Liver (tissue), 9 donors: ENCODE data around the gene HASPIN. TPM values are rescaled to one million over a fixed set of nuclear protein-coding genes. Genes with fewer than 3 reads are reported as not detected.

Experiments
- DNase-seq: peaks from one replicate; pipeline ENCODE4 v3.0.0-alpha.2; 2017; ENCODE audit warnings: low spot score
- H3K27ac ChIP-seq, 2 donors: one replicate each; pipeline ENCODE4 v1.7.0; 2013; ENCODE audit warnings: inconsistent platforms in 2 of 2, low read length in 2 of 2, control low read depth in 1 of 2, low read depth in 1 of 2, mild to moderate bottlenecking in 1 of 2
- H3K27me3 ChIP-seq, 4 donors: one replicate each; pipeline versions ENCODE4 v1.6.1 to v1.7.0; 2013; ENCODE audit warnings: low read length in 3 of 4, inconsistent platforms in 1 of 4, mild to moderate bottlenecking in 1 of 4, moderate library complexity in 1 of 4; ENCODE audit not compliant: control insufficient read depth in 4 of 4, insufficient read depth in 4 of 4
- H3K36me3 ChIP-seq, 4 donors: one replicate each; pipeline versions ENCODE4 v1.6.1 to v1.7.0; 2013; ENCODE audit warnings: low read length in 3 of 4, mild to moderate bottlenecking in 3 of 4, low read depth in 1 of 4, moderate library complexity in 1 of 4; ENCODE audit not compliant: control insufficient read depth in 4 of 4, insufficient read depth in 3 of 4
- H3K4me1 ChIP-seq, 4 donors: one replicate each; pipeline versions ENCODE4 v1.6.1 to v1.7.0; 2013; ENCODE audit warnings: low read length in 3 of 4, mild to moderate bottlenecking in 3 of 4, moderate library complexity in 1 of 4; ENCODE audit not compliant: control insufficient read depth in 4 of 4, insufficient read depth in 4 of 4
- H3K4me3 ChIP-seq, 3 donors: one replicate each; pipeline versions ENCODE4 v1.6.1 to v1.7.0; 2013; ENCODE audit warnings: low read length in 3 of 3, control low read depth in 1 of 3, low read depth in 1 of 3, mild to moderate bottlenecking in 1 of 3
- H3K9ac ChIP-seq, 2 donors: one replicate each; pipeline ENCODE4 v1.7.0; 2013; ENCODE audit warnings: low read length in 2 of 2, mild to moderate bottlenecking in 2 of 2, moderate library complexity in 2 of 2, control low read depth in 1 of 2, low read depth in 1 of 2
- H3K9me3 ChIP-seq, 4 donors: one replicate each; pipeline versions ENCODE4 v1.6.1 to v1.7.0; 2013; ENCODE audit warnings: low read length in 3 of 4; ENCODE audit not compliant: control insufficient read depth in 4 of 4
- EGR1 ChIP-seq, 2 donors: IDR thresholded peaks; 2 replicates each; pipeline ENCODE4 v1.6.1; 2016 to 2018; ENCODE audit warnings: antibody characterized with exemption in 2 of 2, low read depth in 2 of 2
- FOXA1 ChIP-seq: IDR thresholded peaks from 2 replicates; pipeline ENCODE4 v1.6.1; 2016; ENCODE audit warnings: antibody characterized with exemption
- FOXA2 ChIP-seq: IDR thresholded peaks from 2 replicates; pipeline ENCODE4 v1.6.1; 2016; ENCODE audit warnings: antibody characterized with exemption
- GABPA ChIP-seq, 2 donors: IDR thresholded peaks in 1 of 2; conservative IDR thresholded peaks in 1 of 2; 2 replicates each; pipeline ENCODE4 v1.6.1; 2016; ENCODE audit warnings: antibody characterized with exemption in 2 of 2, mild to moderate bottlenecking in 1 of 2, moderate library complexity in 1 of 2
- JUND ChIP-seq, 2 donors: IDR thresholded peaks; 2 replicates each; pipeline ENCODE4 v1.6.1; 2016; ENCODE audit warnings: antibody characterized with exemption in 2 of 2
- RXRA ChIP-seq, 2 donors: IDR thresholded peaks; 2 replicates each; pipeline ENCODE4 v1.6.1; 2017 to 2018; ENCODE audit warnings: antibody characterized with exemption in 2 of 2, mild to moderate bottlenecking in 1 of 2
- SP1 ChIP-seq: IDR thresholded peaks from 2 replicates; pipeline ENCODE4 v1.6.1; 2018; ENCODE audit warnings: antibody characterized with exemption, mild to moderate bottlenecking
- TAF1 ChIP-seq: conservative IDR thresholded peaks from 2 replicates; pipeline ENCODE4 v1.6.1; 2016; ENCODE audit warnings: antibody characterized with exemption, mild to moderate bottlenecking
- YY1 ChIP-seq: IDR thresholded peaks from 2 replicates; pipeline ENCODE4 v1.6.1; 2016; ENCODE audit warnings: antibody characterized with exemption, mild to moderate bottlenecking
- WGBS: extraction: QIAGEN DNeasy Blood & Tissue Kit; methylation state at CpG from one replicate; pipeline ENCODE4 v1.1.7; 2013; 5-methylcytosine and 5-hydroxymethylcytosine counted together
- polyA plus RNA-seq, 2 donors: library from polyadenylated mRNA; stranded (reverse) in 1 of 2; unstranded in 1 of 2; fragments of 200-250 nt in 1 of 2; fragments of >200 nt in 1 of 2; fragmentation: Nextera tagmentation in 1 of 2; extraction: Ambion mirVana in 1 of 2; gene quantifications; one replicate each; pipeline versions ENCODE4 v1.2.1 to v1.2.3, GENCODE V29; 2013 to 2015
- total RNA-seq, 2 donors: library from RNA; depleted of rRNA; stranded (reverse); fragments of >200 nt; gene quantifications; one replicate each; pipeline ENCODE4 v1.2.3, GENCODE V29; 2014
- TF ChIP-seq, protein P1 (sequence below): IDR thresholded peaks from 2 replicates; pipeline ENCODE4 v1.6.1; 2016; ENCODE audit warnings: antibody characterized with exemption
- TF ChIP-seq, protein P2 (sequence below): IDR thresholded peaks from 2 replicates; pipeline ENCODE4 v1.6.1; 2016; ENCODE audit warnings: antibody characterized with exemption
- TF ChIP-seq, protein P3 (sequence below): IDR thresholded peaks from 2 replicates; pipeline ENCODE4 v1.6.1; 2016; ENCODE audit warnings: antibody characterized with exemption, mild to moderate bottlenecking
- TF ChIP-seq, protein P4 (sequence below): fragments of 150-350 bp; IDR thresholded peaks from 2 replicates; pipeline ENCODE4 v1.5.1; 2017; ENCODE audit warnings: improper control_type of control experiment, low read depth, low read length; ENCODE audit not compliant: missing input control
- donor health status: healthy.
- donor health status: healthy.
- donor health status: healthy.
- donor health status: healthy.
- donor health status: healthy.

HASPIN gene
- total and polyA plus RNA-seq, 4 donors: 0.08 to 5.8 (median 0.28) TPM; not detected in 1

DNA sequence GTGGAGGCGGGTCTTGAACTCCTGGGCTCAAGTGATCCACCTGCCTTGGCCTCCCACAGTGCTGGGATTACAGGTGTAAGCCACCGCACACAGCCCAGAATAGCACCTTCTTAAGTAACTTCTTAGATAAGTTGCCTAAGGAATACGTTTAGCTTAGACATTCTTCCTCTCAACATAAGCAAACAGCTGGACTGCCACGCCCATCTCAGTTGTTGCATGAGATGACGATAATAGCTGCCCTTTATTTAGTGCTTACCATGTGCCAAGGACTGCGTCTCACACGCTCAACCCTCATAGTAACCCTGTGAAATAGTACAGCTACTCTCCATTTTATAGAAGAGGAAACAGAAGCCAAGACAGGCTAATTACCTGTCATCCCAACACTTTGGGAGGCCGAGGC is 11.8 kb downstream of the HASPIN start:
- no peak for DNase-seq
- 80% methylated on average over 8 of the region's 8 CpGs for WGBS
- no peaks in the 10 kb centered on the region for H3K27me3 ChIP-seq
- no peaks in the 10 kb centered on the region for H3K36me3 ChIP-seq
- TF ChIP-seq FOXA2 (no peak), EGR1 (IDR thresholded peaks at IDR 0.05; ENCODE audit: low read depth in 2 of 2) (no peak), TAF1 (no peak), SP1 (no peak), GABPA (IDR thresholded peaks at IDR 0.05 in 1 of 2, conservative IDR thresholded peaks at IDR 0.05 in 1 of 2) (no peak), FOXA1 (no peak), JUND (IDR thresholded peaks at IDR 0.05) (no peak), YY1 (no peak), RXRA (IDR thresholded peaks at IDR 0.05) (no peak)
- TF ChIP-seq, protein P1, sequence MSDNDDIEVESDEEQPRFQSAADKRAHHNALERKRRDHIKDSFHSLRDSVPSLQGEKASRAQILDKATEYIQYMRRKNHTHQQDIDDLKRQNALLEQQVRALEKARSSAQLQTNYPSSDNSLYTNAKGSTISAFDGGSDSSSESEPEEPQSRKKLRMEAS: no peak
- TF ChIP-seq, protein P2, sequence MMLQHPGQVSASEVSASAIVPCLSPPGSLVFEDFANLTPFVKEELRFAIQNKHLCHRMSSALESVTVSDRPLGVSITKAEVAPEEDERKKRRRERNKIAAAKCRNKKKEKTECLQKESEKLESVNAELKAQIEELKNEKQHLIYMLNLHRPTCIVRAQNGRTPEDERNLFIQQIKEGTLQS: no peak
- TF ChIP-seq, protein P3, sequence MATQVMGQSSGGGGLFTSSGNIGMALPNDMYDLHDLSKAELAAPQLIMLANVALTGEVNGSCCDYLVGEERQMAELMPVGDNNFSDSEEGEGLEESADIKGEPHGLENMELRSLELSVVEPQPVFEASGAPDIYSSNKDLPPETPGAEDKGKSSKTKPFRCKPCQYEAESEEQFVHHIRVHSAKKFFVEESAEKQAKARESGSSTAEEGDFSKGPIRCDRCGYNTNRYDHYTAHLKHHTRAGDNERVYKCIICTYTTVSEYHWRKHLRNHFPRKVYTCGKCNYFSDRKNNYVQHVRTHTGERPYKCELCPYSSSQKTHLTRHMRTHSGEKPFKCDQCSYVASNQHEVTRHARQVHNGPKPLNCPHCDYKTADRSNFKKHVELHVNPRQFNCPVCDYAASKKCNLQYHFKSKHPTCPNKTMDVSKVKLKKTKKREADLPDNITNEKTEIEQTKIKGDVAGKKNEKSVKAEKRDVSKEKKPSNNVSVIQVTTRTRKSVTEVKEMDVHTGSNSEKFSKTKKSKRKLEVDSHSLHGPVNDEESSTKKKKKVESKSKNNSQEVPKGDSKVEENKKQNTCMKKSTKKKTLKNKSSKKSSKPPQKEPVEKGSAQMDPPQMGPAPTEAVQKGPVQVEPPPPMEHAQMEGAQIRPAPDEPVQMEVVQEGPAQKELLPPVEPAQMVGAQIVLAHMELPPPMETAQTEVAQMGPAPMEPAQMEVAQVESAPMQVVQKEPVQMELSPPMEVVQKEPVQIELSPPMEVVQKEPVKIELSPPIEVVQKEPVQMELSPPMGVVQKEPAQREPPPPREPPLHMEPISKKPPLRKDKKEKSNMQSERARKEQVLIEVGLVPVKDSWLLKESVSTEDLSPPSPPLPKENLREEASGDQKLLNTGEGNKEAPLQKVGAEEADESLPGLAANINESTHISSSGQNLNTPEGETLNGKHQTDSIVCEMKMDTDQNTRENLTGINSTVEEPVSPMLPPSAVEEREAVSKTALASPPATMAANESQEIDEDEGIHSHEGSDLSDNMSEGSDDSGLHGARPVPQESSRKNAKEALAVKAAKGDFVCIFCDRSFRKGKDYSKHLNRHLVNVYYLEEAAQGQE: no peak
- TF ChIP-seq, protein P4, sequence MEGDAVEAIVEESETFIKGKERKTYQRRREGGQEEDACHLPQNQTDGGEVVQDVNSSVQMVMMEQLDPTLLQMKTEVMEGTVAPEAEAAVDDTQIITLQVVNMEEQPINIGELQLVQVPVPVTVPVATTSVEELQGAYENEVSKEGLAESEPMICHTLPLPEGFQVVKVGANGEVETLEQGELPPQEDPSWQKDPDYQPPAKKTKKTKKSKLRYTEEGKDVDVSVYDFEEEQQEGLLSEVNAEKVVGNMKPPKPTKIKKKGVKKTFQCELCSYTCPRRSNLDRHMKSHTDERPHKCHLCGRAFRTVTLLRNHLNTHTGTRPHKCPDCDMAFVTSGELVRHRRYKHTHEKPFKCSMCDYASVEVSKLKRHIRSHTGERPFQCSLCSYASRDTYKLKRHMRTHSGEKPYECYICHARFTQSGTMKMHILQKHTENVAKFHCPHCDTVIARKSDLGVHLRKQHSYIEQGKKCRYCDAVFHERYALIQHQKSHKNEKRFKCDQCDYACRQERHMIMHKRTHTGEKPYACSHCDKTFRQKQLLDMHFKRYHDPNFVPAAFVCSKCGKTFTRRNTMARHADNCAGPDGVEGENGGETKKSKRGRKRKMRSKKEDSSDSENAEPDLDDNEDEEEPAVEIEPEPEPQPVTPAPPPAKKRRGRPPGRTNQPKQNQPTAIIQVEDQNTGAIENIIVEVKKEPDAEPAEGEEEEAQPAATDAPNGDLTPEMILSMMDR: no peak
- no peak overlapping the region for H3K4me3 ChIP-seq
- H3K9ac ChIP-seq: no peak overlapping the region
- no peaks in the 10 kb centered on the region for H3K9me3 ChIP-seq
- H3K4me1 ChIP-seq: peaks cover 0 to 23% (median 15%) of the 10 kb centered on the region in 4 donors
- H3K27ac ChIP-seq: no peak overlapping the region

DNA sequence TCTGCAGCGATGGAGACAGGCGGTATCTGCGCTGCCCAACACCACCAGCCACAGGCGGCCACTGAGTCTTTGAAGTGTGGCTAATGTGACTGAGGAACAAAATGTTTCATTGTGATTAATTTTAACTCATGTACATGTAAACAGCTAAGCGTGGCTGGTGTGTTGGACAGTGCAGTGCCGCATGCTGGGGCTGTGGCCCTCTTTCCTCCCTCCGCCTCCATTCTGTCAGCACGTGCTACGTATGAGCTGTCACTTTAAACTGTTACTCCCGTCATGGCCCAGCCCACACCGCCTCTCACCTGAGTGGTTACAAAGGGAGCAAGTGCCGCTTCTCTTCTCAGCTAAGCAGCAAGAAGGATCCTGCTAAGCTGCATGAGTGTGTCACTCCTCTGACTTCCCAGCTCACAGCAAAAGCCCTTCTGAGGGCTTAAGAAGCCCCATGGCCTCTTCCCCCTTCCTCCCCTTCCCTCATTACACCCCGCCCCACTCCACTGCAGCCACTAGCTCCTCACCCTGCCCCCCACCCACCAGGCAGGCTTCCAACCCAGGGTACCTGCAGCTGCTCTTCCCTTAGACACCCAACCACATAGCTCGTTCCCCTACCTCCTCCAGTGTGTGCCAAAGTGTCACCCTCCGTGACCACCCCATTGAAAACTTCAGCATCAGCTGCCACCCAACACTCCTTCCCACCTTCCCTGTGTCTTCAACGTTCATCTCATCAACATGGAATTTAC is 15.0 kb downstream of the HASPIN start:
- WGBS: 64% methylated on average over 16 of the region's 16 CpGs
- Histone ChIP-seq H3K9me3 (no peaks in the 10 kb centered on the region), H3K27me3 (no peaks in the 10 kb centered on the region), H3K9ac (no peak overlapping the region), H3K27ac (no peak overlapping the region), H3K4me3 (no peak overlapping the region), H3K4me1 (peaks cover 0 to 11% (median 5%) of the 10 kb centered on the region in 4 donors), H3K36me3 (no peaks in the 10 kb centered on the region)
- TF ChIP-seq, protein P2: no peak
- TF ChIP-seq YY1 (no peak), GABPA (IDR thresholded peaks at IDR 0.05 in 1 of 2, conservative IDR thresholded peaks at IDR 0.05 in 1 of 2) (no peak), JUND (IDR thresholded peaks at IDR 0.05) (no peak)
- DNase-seq: no peak
